Effector memory CD4-positive, alpha-beta T cell (primary cell): Measurements from ENCODE around the gene THUMPD2.
"Not testable (repeated sequence)": the region's sequence is repeated elsewhere in the genome, so short reads cannot be mapped to it uniquely, and the experiment has no call there.

Source experiments
- DNase-seq, 3 donors: peaks; one replicate each; pipeline ENCODE4 v3.0.0-alpha.2; 2020
- H3K27ac ChIP-seq: 2 replicates; pipeline ENCODE4 v1.7.0; 2013; ENCODE audit warnings: mild to moderate bottlenecking, low read length, moderate library complexity; ENCODE audit not compliant: insufficient read depth, poor library complexity, severe bottlenecking
- H3K27me3 ChIP-seq: replicated peaks from 2 replicates; pipeline ENCODE4 v1.7.0; 2013; ENCODE audit warnings: mild to moderate bottlenecking, low read length; ENCODE audit not compliant: insufficient read depth, control insufficient read depth, poor library complexity, severe bottlenecking
- H3K36me3 ChIP-seq: 2 replicates; pipeline ENCODE4 v1.7.0; 2013; ENCODE audit warnings: mild to moderate bottlenecking, low read length, moderate library complexity; ENCODE audit not compliant: control insufficient read depth, insufficient read depth
- H3K4me1 ChIP-seq: 2 replicates; pipeline ENCODE4 v1.7.0; 2013; ENCODE audit warnings: low read length, mild to moderate bottlenecking; ENCODE audit not compliant: control insufficient read depth, insufficient read depth, poor library complexity, severe bottlenecking
- H3K4me3 ChIP-seq: 2 replicates; pipeline ENCODE4 v1.7.0; 2013; ENCODE audit warnings: low read length, low read depth, mild to moderate bottlenecking; ENCODE audit not compliant: insufficient read depth, poor library complexity, severe bottlenecking
- H3K9me3 ChIP-seq: 2 replicates; pipeline ENCODE4 v1.7.0; 2013; ENCODE audit warnings: mild to moderate bottlenecking, low read length, moderate library complexity; ENCODE audit not compliant: control insufficient read depth
- total RNA-seq, 3 donors: gene quantifications; one replicate each; lab custom pipeline; 2026; lab: John Stamatoyannopoulos, UW

Gene THUMPD2
- total RNA-seq: 8.5 to 10.7 (median 9.1) reads per million in 3 donors

DNA sequence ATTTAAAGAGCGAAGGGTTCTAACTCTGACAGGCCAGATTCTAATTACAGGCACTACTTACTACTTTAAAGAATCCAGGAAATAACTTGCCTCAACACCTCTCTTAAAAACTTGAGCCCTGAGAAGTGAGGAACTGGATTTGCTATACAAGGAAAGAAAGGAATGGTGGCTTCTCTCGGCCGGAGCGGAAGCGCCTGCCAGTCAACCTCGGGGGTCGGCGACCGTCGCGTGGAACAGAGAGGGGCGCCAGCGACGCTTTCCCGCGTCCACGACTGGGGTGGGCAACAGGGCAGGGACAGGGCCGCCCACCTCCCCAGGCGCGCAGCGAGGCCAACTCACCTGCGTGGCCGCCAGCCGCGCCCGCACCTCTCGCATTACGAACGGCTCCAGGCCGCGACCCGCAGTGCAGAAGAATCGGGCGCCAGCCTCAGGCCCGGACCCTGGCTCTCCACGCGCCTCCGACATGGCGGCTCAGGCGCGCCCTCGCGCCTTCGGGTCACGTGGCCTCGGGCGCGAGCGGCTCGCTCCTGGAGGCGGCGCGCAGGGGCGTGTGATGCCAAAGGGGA is at the start of gene THUMPD2:
TSS of gene THUMPD2 (minus strand) at position 484 of the 566 bp plus-strand sequence. CDS start at position 465, 19 bp downstream.
- peak within 1 kb of the TSS; percentile 48 for H3K27ac ChIP-seq
- no peaks in the 10 kb centered on the region for H3K9me3 ChIP-seq
- H3K4me3 ChIP-seq: peak within 1 kb of the TSS; percentile 94
- DNase-seq: peak in 2 of 3 donors; percentile 17 to 22
- H3K36me3 ChIP-seq: no peaks in the 10 kb centered on the region
- H3K27me3 ChIP-seq: no peaks in the 10 kb centered on the region
- H3K4me1 ChIP-seq: no peaks in the 10 kb centered on the region

GRCh38 chr2:39821871-39822270 is 42.8 kb upstream of the THUMPD2 start:
- DNase-seq: no peak
- no peaks in the 10 kb centered on the region for H3K27me3 ChIP-seq
- no peaks in the 10 kb centered on the region for H3K9me3 ChIP-seq
- H3K36me3 ChIP-seq: no peaks in the 10 kb centered on the region
- no peak overlapping the region for H3K4me3 ChIP-seq
- no peak overlapping the region for H3K27ac ChIP-seq
- H3K4me1 ChIP-seq: no peaks in the 10 kb centered on the region

DNA sequence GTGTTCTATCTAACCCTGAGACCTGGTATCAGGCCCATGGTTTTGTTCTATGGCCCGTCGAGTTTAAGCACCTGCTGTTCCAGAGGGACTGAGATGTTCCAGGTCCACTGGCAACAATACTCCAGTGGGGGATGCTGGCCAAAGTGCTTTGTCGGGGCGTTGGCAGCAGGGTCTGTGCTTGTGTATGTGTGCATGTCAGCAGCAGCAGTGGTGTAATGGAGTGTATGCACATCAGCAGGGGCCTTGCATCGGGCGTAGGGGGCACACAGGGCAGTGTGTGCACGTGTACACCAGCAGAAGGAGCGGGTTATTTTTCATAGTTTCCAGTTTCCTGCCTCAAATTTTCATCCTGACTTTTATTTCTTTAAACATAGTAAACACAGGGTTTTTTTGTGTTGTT is 37.8 kb upstream of the THUMPD2 start:
- no peak overlapping the region for H3K27ac ChIP-seq
- no peaks in the 10 kb centered on the region for H3K36me3 ChIP-seq
- no peak for DNase-seq
- no peaks in the 10 kb centered on the region for H3K27me3 ChIP-seq
- no peak overlapping the region for H3K4me3 ChIP-seq
- no peaks in the 10 kb centered on the region for H3K9me3 ChIP-seq
- H3K4me1 ChIP-seq: no peaks in the 10 kb centered on the region

- Histone ChIP-seq H3K27ac (no peak overlapping the region), H3K36me3 (no peaks in the 10 kb centered on the region), H3K4me1 (no peaks in the 10 kb centered on the region)
Measured at GRCh38 chr2:39816428-39816827, 37.4 kb upstream of the THUMPD2 start.

DNA sequence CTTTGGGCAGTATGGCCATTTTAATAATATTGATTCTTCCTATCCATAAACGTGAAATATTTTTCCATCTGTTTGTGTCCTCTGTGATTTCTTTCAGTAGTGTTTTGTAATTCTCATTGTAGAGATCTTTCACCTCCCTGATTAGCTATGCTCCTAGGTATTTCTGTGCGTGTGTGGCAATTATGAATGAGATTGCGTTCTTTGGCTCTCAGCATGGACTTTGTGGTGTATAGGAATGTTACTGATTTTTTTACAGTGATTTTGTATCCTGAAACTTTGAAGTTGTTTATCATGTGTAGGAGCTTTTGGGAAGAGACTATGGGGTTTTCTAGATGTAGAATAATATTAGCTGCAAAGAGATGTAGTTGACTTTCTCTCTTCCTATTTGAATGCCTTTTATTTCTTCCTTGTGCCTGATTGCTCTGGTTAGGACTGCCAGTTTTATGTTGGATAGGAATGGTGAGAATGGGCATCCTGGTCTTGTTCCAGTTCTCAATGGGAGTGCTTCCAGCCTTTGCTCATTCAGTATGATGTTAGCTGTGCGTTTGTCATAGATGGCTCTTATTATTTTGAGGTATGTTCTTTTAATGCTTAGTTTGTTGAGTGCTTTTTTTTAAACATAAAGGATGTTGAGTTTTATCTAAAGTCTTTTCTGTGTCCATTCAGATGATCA is 27.0 kb upstream of the THUMPD2 start:
- DNase-seq: no peak
- Histone ChIP-seq H3K4me3 (no peak overlapping the region), H3K27ac (no peak overlapping the region), H3K9me3 (no peaks in the 10 kb centered on the region), H3K27me3 (no peaks in the 10 kb centered on the region), H3K36me3 (no peaks in the 10 kb centered on the region), H3K4me1 (no peaks in the 10 kb centered on the region)

More at GRCh38 chr2:39816428-39816827, 37.4 kb upstream of the THUMPD2 start:
- no peaks in the 10 kb centered on the region for H3K27me3 ChIP-seq
- no peaks in the 10 kb centered on the region for H3K9me3 ChIP-seq
- no peak overlapping the region for H3K4me3 ChIP-seq
- no peak for DNase-seq

DNA sequence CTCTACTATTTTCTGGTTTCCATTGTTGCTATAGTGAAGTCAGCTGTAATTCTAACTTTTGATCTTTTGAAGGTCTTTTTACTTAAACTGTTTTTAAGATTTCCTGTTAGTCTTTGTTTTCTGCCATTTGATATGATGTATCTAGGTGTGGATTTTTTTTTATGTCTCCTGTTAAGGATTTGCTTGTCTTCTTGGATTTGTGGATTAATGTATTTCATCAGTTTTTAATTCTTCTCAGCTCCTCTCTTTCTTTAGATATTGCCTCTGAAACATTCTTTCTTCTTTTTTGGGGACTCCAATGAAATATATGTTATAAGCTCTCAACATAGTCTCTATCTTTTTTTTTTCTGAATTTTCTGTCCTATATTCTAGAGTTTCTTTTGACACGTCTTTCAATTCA is 24.8 kb upstream of the THUMPD2 start:
- H3K36me3 ChIP-seq: no peaks in the 10 kb centered on the region
- DNase-seq: no peak
- H3K27ac ChIP-seq: no peak overlapping the region
- no peaks in the 10 kb centered on the region for H3K9me3 ChIP-seq
- H3K27me3 ChIP-seq: no peaks in the 10 kb centered on the region
- no peak overlapping the region for H3K4me3 ChIP-seq
- H3K4me1 ChIP-seq: no peaks in the 10 kb centered on the region

DNA sequence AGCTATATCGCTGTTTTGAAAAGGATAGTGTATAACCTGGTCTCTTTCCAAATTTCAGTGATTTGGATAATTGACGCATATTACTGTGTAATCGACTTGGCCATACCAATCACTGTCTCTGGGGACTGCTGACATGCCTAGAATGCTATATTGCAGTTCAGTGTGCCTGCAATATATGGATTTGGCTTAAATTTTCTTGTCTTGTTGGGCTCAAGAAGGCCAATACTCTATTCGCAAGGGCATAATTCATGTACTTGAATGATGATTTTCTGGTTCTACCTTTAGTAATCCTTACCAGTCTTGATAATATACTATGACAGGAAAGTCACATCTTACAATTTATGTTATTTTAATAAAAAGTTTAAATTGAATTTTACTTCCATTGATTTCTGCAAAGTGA is 21.7 kb upstream of the THUMPD2 start:
- Histone ChIP-seq H3K36me3 (no peaks in the 10 kb centered on the region), H3K4me1 (no peaks in the 10 kb centered on the region), H3K9me3 (no peaks in the 10 kb centered on the region), H3K4me3 (no peak overlapping the region), H3K27ac (no peak overlapping the region), H3K27me3 (no peaks in the 10 kb centered on the region)
- DNase-seq: no peak

DNA sequence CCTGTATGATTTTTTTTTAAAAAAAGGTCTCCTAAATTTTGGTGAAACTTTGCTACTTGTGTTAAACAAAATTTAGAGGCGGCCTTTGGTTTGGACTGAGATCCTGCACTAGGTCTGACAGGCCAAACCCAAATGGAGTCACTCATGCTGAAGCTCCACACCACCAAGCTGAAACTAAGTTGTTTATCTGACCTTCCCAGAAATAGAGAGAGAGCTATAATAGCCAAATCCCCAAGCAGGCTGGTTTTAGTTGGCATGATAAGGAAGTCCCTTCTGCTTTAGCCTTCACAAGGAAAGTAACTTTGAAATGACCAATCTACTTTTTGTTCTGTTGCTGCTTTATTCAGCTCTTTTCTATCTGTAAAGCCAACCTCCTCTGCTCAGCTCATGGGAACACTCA is 17.1 kb upstream of the THUMPD2 start:
- Histone ChIP-seq H3K4me3 (no peak overlapping the region), H3K27me3 (no peaks in the 10 kb centered on the region), H3K9me3 (no peaks in the 10 kb centered on the region), H3K36me3 (no peaks in the 10 kb centered on the region), H3K27ac (no peak overlapping the region), H3K4me1 (no peaks in the 10 kb centered on the region)
- DNase-seq: no peak

- not testable (repeated sequence) for H3K9me3 ChIP-seq, H3K4me1 ChIP-seq, H3K27me3 ChIP-seq, DNase-seq, H3K27ac ChIP-seq, H3K4me3 ChIP-seq, H3K36me3 ChIP-seq
Measured at GRCh38 chr2:39790216-39790818, 11.3 kb upstream of the THUMPD2 start.

- H3K27ac ChIP-seq: no peak overlapping the region
- H3K27me3 ChIP-seq: no peaks in the 10 kb centered on the region
- H3K4me1 ChIP-seq: no peaks in the 10 kb centered on the region
- H3K9me3 ChIP-seq: no peaks in the 10 kb centered on the region
- no peak for DNase-seq
- H3K4me3 ChIP-seq: no peak overlapping the region
- no peaks in the 10 kb centered on the region for H3K36me3 ChIP-seq
Measured at GRCh38 chr2:39787950-39788349, 8.9 kb upstream of the THUMPD2 start.
